ENCODE measurements around the gene CALU.
A peak's percentile ranks its signal among the peaks of the same experiment; 100 is the strongest.

The CALU gene

DNA sequence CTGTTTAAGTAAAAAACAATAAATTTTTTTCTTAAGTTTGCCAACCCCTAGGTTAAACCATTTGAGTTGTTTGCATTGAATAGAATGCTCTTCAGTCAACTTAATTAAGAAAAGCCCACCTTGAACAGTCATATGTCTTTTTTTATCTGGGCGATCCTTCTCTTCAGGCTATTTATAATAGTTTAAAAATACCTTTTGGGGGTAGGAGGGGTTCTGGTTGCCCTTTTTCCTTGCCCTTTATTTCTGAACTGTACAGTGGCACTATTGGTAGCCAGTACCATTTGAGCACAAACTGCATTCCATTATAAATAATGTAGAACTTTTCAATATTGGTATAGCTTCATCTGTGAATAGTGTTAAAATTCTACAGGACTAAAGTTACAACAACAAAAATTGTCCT lies 13.1 kb downstream of the CALU start:
- DNase-seq, result no peak

- DNase-seq, result no peak
These were observed 16.1 kb downstream of the CALU start for GRCh38 chr7:128755075-128755818.

- DNase-seq, result no peak
These were observed 16.8 kb downstream of the CALU start for GRCh38 chr7:128755819-128756476.

DNA sequence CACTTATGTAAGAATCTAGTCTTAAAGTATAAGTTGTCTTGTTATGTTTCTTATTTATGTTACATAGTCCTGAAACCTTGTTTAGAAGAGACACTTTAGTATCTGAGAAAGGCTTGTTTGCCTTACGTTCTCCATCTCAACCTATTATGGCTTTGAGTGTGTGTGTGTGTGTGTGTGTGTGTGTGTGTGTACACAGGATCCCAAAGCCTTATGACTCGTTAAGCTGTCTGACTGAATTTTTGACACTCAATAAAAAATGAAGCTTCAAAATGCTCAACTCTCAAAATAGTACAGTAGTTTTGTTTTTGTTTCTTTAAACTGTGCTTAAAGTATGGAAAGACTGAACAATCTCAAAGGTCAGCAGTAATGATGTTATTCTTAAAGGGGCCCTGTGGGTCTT lies 18.0 kb downstream of the CALU start:
- DNase-seq, result no peak

DNA sequence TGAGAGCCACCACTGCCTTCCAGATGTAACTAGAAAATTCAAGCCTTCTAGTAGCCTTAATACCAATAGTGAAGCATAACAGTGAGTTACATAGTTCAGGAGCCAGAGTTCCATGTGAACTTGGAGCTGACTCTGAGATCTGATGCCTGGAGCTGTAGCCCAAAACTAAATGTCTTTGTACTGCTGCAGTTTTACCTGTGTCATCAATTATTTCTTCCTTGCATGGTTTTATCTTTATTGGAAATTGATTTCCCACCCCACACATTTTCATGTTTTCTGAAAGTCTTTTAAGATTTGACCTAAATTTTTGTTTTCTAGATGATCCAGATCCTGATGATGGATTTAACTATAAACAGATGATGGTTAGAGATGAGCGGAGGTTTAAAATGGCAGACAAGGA lies 19.4 kb downstream of the CALU start:
- no peak for DNase-seq

DNA sequence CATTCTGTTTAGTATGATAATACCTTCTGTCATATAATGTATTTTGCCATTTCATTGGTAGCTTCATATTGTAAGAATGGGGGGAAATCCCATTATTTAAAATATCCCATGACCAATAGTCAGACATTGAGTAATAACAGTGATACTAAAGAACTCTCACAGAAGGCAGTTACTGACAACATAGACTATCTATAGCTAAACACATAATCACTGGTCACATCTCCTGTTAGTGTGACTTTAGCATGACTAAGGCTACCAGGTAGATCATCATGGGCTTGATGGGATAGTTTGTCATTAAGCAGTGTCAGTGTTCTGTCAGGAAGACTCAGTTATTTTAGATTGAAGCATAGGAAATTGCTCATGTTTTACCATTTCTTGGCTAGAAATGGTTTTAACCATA lies 20.1 kb downstream of the CALU start:
- no peak for DNase-seq

- no peak for DNase-seq
These were observed 24.4 kb downstream of the CALU start for GRCh38 chr7:128763541-128763940.

DNA sequence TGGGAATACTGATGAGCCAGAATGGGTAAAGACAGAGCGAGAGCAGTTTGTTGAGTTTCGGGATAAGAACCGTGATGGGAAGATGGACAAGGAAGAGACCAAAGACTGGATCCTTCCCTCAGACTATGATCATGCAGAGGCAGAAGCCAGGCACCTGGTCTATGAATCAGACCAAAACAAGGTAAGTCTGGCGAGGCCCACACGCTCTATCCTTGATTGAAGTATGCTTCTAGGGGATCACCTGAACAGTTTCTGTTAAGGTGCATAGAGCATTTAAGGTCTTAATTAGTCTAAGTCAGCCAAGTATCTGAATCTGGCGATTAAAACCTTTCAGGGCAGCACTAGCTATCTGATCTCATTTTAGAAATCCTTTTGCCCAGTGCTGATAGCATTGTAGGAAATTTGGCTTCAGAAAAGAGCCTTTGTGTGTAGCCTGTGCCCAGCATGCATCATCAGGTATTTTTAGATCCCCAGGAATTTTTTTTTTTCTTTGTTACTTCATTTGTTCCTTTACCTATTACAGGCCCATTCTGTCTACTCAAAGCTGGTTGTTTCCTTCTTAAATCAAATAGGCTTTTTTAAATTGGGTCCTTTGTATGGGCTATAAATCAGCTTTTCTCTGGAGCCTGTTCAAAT lies 28.4 kb downstream of the CALU start:
- DNase-seq, result no peak

GRCh38 chr7:128770233-128770632 lies 31.1 kb downstream of the CALU start:
- DNase-seq, result no peak

DNA sequence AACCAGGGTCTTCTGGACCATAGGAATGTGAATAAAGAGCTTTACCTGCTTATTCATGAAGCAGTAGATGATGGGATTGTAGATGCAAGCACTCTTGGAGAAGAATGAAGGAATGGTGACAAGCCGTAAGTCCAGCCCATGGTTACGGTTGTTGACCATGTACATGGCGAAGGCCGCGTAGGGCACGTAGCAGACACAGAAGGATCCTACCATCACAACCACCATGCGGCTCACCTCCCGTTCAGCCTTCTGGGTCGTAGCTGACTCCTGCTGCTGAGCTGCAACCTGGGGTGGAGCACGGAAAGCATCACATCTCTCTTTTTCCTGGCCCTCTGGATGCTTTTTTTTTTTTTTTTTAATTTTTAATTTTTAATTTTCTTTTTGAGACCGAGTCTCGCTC lies 34.4 kb downstream of the CALU start:
- no peak for DNase-seq

DNA sequence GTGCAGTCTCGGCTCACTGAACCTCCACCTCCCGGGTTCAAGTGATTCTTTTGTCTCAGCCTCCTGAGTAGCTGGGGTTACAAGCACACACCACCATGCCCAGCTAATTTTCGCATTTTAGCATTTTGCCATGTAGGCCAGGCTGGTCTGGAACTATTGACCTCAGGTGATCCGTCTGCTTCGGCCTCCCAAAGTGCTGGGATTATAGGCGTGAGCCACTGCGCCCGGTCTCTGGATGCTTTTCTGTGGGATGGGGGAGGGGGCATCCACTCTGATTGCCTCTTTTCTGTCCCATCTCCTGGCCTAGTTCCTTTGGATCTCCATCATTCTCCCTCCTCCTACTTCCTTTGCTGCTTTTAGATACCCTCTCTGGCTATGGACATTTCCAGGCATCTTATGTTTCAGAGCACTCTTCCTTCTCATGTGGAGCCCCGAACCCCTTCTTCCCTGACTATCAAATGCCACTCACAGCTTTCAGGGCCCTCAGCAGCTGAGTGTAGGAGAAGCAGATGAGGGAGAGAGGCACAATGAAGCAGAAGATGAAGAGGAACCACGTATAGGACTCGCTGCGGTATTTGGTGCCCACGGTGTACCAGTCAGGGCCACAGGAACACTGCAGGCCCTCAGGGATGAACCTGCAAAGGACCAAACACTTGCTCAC lies 35.0 kb downstream of the CALU start:
- no peak for DNase-seq

DNA sequence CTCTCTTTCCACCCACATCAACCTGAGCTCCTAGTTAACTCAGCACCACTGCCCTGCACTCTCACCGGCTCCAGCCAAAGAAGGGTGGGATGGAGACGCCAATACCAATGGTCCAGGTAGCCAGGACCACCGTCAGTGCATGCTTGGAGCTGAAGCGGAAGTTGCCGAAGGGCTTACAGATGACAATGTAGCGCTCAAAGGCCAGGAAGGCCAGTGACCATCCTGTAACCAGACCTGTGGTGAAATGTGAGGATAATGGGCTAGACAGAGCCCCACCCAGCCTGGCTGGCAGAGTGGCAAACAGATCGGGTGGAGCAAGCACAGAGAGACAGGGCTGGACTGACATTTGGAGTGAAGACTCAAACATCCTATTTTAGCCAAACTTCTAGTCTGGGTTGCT lies 35.8 kb downstream of the CALU start:
- no peak for DNase-seq

DNA sequence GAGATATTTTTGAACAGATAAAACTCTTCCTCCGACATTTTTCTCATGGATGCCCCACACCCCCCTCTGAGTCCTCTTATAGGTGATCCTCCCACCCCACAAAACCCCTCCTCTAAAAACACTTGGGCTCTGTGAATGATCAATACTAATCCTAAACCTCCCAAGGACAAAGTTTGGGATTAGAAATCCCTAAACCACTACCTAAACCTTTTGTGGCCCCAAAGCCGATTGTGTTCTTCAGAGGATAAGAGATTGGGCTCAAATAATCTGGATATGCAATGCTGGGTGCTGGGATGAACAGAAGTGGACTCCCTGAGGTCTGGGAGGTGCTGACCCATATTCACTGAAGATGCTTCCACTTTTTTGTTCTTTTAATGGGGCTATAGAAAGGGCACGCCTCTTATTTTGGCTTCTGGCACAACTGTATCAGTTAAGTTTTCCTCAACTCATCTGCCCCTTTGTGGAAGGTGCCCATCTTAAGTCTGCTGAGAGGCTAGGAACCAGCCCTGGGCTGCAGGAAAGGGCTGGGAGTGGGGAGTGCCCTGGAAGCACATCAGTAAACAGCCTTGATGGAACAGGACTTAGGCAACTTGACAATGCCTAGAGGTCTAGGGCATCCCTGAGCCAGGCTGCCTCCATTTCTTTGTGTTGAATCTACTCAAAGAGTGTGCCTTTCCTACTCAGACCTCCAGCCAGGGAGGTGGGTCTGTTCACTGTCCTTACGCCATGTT lies 36.8 kb downstream of the CALU start, which contains the start of gene OPN1SW:
OPN1SW (minus strand) TSS at position 51 of the 731 bp plus-strand sequence; CDS start at position 38, 13 bp downstream.
- no peak for DNase-seq

- no peak for DNase-seq
These were observed 38.3 kb downstream of the CALU start for GRCh38 chr7:128777156-128778123.

GRCh38 chr7:128778946-128779345 lies 39.8 kb downstream of the CALU start:
- no peak for DNase-seq

- DNase-seq, result no peak
These were observed 42.0 kb downstream of the CALU start for GRCh38 chr7:128781126-128781525.

GRCh38 chr7:128781851-128782250 lies 42.7 kb downstream of the CALU start:
- DNase-seq, result no peak

GRCh38 chr7:128783143-128783861 lies 44.1 kb downstream of the CALU start:
- peak; percentile 14 to 30 for DNase-seq

DNA sequence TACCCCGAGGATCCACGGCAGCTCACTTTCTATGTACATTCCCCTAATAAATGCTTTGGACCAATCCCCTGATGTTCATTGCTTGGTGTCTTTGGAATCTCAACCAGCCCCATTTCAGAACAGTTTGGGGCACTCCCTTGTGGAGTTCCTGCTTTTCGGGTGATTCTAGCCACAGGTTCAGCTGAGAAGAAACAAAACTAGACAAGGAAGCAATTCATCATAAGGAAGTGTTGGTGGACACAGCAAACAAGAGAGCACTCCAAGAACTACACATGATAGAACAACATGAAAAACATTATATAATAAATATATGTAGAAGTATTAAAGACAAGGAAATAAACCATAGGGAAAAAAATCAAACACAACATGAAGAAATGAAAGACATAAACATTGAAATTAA lies 46.6 kb downstream of the CALU start:
- DNase-seq, result no peak

DNA sequence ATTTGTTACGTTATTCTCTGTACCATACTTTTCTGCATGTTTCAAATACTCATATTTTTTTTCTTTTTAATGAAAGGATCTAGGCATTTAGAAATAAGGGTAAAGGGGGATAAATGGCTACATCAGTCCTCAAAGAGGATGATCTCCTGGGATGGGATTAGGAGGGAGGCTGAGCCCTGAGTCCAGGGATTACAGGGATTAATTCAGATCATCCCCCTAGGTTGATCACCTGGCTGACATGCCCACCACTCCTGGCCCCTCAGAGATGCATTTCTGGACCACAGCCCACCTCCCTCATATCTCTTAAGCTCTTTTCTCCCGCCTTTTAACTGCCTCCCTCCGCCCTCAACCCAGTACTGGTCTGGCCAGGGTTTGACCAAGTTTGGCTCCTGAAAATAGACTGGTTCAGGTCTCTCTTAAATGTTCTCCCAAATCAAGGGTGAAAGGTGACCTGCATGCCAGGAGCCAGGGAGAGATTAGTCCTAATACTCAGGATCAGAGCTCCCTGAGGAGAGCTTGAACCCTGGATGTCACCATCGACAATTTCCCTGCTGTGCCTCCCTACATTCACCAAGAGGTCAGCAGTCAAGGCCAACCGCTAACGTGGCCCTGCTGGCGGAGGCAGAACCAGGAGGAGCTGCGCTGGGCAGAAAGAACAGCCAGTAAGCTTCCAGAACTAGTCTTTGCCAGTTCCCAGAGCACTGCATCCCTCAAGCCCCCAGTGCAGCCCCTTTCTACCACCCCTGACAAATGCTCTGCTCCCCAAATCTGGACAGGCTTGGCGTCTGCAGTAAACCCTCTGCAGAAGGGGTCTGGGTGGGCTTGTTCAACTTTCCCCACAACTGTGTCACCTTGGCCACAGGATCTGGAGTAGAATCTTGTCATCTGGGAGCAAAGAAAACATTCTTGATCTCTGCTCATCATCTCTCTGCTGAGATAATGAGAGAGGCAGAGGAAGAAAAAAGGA lies 49.6 kb downstream of the CALU start:
- no peak for DNase-seq

All from activated CD4-positive, alpha-beta T cell treated with anti-CD3 and anti-CD28 coated beads, Interleukin-2, amount 50 U/mL, for 48 hours (primary cell).